ENCODE results near the gene CDH26. TPM values are rescaled to one million over a fixed set of nuclear protein-coding genes. Genes with fewer than 3 reads are reported as not detected.
A peak's percentile ranks its signal among the peaks of the same experiment; 100 is the strongest.

Gene CDH26
- total and polyA plus RNA-seq, 9 of the 15 experiments (the other 6 are each of a cell fraction or from before 2014, with no cell fraction given), result 0.07 to 0.13 (median 0.10) TPM; not detected in 4

DNA sequence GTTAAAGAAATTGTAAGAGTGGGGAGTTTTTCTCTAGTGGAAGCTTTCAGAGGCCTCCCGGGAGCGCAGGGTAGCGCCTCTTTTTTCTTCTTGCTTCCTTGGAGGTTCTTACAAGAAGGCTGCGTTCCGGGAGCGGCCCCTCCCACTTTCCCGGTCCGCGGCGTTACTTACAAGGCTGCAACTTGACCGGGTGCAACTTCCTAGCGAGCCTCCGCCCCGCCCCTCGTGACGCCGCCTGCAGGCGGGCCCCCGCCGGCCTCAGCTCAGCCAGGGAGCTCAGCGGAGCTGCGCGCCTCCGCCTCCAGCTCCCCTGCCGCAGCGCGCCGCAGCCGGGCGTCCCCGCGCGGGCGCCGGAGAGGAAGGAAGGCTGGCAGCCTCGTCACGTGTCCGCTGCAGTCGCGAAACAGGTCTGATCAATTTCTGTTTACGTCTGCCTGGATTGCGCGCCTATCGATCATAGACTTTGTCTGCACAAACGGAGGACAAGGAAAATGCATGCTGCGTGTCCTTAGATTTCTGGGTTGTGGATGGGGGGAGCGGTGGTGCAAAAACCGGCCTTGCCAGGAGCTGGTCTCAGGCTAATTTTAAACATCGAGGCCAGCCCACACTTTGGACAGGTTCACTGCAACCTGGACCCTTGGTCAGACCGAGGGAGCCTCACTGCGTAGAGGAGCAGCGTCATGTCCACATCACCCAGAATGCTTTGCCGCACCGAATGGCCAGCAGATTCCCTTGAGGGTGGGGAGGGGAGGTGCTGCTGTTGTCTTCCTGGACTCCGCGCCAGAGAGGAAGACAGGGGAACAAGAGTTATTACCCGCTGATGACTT lies 17.9 kb upstream of the CDH26 start, which contains the start of the genes FAM217B and PPP1R3D (continued):
- TF ChIP-seq, protein P1, sequence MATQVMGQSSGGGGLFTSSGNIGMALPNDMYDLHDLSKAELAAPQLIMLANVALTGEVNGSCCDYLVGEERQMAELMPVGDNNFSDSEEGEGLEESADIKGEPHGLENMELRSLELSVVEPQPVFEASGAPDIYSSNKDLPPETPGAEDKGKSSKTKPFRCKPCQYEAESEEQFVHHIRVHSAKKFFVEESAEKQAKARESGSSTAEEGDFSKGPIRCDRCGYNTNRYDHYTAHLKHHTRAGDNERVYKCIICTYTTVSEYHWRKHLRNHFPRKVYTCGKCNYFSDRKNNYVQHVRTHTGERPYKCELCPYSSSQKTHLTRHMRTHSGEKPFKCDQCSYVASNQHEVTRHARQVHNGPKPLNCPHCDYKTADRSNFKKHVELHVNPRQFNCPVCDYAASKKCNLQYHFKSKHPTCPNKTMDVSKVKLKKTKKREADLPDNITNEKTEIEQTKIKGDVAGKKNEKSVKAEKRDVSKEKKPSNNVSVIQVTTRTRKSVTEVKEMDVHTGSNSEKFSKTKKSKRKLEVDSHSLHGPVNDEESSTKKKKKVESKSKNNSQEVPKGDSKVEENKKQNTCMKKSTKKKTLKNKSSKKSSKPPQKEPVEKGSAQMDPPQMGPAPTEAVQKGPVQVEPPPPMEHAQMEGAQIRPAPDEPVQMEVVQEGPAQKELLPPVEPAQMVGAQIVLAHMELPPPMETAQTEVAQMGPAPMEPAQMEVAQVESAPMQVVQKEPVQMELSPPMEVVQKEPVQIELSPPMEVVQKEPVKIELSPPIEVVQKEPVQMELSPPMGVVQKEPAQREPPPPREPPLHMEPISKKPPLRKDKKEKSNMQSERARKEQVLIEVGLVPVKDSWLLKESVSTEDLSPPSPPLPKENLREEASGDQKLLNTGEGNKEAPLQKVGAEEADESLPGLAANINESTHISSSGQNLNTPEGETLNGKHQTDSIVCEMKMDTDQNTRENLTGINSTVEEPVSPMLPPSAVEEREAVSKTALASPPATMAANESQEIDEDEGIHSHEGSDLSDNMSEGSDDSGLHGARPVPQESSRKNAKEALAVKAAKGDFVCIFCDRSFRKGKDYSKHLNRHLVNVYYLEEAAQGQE (IDR thresholded peaks at IDR 0.05; ENCODE audit: borderline replicate concordance), result peak; percentile 50
- TF ChIP-seq, protein P1 (CRISPR knock-in tag; IDR thresholded peaks at IDR 0.05; ENCODE audit: low read depth), result 0 out of 2 replicates have a peak, but pooled peaks have one; percentile 40
- TF ChIP-seq TAF15 (IDR thresholded peaks at IDR 0.05; ENCODE audit: low read depth, low read length) (no peak), SRSF7 (optimal IDR thresholded peaks at IDR 0.05; ENCODE audit: low read depth, low read length) (no peak), NONO (IDR thresholded peaks at IDR 0.05; ENCODE audit: low read depth in 2 of 2, low read length in 1 of 2) (peak in 1 of 2 experiments; percentile 47; a peak in 1 of 4 replicates), NR2C2 (CRISPR knock-in tag; IDR thresholded peaks at IDR 0.05) (no peak), NR2C2 (tag; IDR thresholded peaks at IDR 0.05) (peak; percentile 51; the same call in 1 of the 2 replicates), TARDBP (IDR thresholded peaks at IDR 0.05) (no peak), ZNF263 (CRISPR knock-in tag; IDR thresholded peaks at IDR 0.05; ENCODE audit: borderline replicate concordance) (no peak), HDAC8 (tag; IDR thresholded peaks at IDR 0.05) (no peak), MYNN (IDR thresholded peaks at IDR 0.05) (no peak), MYNN (CRISPR knock-in tag; IDR thresholded peaks at IDR 0.05) (no peak), GABPA (tag; conservative IDR thresholded peaks at IDR 0.05; ENCODE audit: low read depth) (peak; percentile 69)
- TF ChIP-seq, protein P2, sequence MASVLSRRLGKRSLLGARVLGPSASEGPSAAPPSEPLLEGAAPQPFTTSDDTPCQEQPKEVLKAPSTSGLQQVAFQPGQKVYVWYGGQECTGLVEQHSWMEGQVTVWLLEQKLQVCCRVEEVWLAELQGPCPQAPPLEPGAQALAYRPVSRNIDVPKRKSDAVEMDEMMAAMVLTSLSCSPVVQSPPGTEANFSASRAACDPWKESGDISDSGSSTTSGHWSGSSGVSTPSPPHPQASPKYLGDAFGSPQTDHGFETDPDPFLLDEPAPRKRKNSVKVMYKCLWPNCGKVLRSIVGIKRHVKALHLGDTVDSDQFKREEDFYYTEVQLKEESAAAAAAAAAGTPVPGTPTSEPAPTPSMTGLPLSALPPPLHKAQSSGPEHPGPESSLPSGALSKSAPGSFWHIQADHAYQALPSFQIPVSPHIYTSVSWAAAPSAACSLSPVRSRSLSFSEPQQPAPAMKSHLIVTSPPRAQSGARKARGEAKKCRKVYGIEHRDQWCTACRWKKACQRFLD (CRISPR knock-in tag; IDR thresholded peaks at IDR 0.05), result no peak
- TF ChIP-seq, protein P3, sequence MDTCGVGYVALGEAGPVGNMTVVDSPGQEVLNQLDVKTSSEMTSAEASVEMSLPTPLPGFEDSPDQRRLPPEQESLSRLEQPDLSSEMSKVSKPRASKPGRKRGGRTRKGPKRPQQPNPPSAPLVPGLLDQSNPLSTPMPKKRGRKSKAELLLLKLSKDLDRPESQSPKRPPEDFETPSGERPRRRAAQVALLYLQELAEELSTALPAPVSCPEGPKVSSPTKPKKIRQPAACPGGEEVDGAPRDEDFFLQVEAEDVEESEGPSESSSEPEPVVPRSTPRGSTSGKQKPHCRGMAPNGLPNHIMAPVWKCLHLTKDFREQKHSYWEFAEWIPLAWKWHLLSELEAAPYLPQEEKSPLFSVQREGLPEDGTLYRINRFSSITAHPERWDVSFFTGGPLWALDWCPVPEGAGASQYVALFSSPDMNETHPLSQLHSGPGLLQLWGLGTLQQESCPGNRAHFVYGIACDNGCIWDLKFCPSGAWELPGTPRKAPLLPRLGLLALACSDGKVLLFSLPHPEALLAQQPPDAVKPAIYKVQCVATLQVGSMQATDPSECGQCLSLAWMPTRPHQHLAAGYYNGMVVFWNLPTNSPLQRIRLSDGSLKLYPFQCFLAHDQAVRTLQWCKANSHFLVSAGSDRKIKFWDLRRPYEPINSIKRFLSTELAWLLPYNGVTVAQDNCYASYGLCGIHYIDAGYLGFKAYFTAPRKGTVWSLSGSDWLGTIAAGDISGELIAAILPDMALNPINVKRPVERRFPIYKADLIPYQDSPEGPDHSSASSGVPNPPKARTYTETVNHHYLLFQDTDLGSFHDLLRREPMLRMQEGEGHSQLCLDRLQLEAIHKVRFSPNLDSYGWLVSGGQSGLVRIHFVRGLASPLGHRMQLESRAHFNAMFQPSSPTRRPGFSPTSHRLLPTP (IDR thresholded peaks at IDR 0.05; ENCODE audit: borderline replicate concordance, extremely low read depth, insufficient read length), result no peak
